ENCODE data around the gene ACBD3.

- TF ChIP-seq, protein P1, sequence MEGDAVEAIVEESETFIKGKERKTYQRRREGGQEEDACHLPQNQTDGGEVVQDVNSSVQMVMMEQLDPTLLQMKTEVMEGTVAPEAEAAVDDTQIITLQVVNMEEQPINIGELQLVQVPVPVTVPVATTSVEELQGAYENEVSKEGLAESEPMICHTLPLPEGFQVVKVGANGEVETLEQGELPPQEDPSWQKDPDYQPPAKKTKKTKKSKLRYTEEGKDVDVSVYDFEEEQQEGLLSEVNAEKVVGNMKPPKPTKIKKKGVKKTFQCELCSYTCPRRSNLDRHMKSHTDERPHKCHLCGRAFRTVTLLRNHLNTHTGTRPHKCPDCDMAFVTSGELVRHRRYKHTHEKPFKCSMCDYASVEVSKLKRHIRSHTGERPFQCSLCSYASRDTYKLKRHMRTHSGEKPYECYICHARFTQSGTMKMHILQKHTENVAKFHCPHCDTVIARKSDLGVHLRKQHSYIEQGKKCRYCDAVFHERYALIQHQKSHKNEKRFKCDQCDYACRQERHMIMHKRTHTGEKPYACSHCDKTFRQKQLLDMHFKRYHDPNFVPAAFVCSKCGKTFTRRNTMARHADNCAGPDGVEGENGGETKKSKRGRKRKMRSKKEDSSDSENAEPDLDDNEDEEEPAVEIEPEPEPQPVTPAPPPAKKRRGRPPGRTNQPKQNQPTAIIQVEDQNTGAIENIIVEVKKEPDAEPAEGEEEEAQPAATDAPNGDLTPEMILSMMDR (IDR thresholded peaks at IDR 0.05; ENCODE audit: low read depth, low read length, poor library complexity, severe bottlenecking), result no peak
- TF ChIP-seq EZH2phosphoT487 (IDR thresholded peaks at IDR 0.05; ENCODE audit: borderline replicate concordance, low read length), result no peak
Measured at GRCh38 chr1:226100436-226101391, 85.8 kb downstream of the ACBD3 start.

Data from DOHH2 (cell line).